ENCODE results near the gene TARS3.

The TARS3 gene

GRCh38 chr15:101604124-101604874, 120.0 kb downstream of the TARS3 start:
- DNase-seq (ENCODE audit: low read depth in 3 of 3) = no peak

Data from stimulated activated CD4-positive, alpha-beta T cell treated with anti-CD3 and anti-CD28 coated beads, TNF-alpha, amount 100 ng/mL, for 4 hours (primary cell).